Measurements from ENCODE around the gene RANGAP1.

- TF ChIP-seq POLR2A (IDR thresholded peaks at IDR 0.05) = no peak
- no peak for TF ChIP-seq CTCF (IDR thresholded peaks at IDR 0.05)
- TF ChIP-seq EP300 (IDR thresholded peaks at IDR 0.05) = no peak
Measured at GRCh38 chr22:41215409-41215808, 70.6 kb downstream of the RANGAP1 start.
